ENCODE results near the gene BST1.

DNA sequence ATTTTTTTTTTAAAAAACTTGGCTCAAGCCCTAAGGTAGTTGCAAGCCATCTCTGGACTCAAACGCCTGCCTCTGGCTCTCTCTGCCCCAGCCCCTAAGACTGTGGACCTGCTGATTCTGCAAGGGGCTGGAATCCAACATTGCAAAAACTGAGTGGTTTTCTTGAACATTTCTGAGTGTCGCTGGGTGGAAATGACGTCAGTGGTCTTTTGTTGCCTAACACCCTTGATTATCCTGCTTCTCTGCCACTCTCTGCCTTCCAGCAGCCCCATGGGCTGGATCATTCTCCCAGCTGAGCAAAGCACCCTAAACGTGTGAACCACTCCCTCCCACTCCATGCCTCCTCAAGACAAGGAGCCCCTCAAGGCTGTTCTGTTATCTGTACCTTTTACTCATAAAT, 16.6 kb downstream of the BST1 start:
- TF ChIP-seq EZH2phosphoT487 (IDR thresholded peaks at IDR 0.05; ENCODE audit: insufficient read depth, low read depth) (no peak), EZH2 (IDR thresholded peaks at IDR 0.05; ENCODE audit: insufficient read depth, poor library complexity, severe bottlenecking) (no peak)
